Hematopoietic multipotent progenitor cell treated with erythropoietin and hydrocortisone succinate and interleukin-3 and kit ligand, for 15 days (in vitro differentiated cells): Measurements from ENCODE around the gene FAM210B.
"Not testable (repeated sequence)": the region's sequence is repeated elsewhere in the genome, so short reads cannot be mapped to it uniquely, and the experiment has no call there.

Experiments
- DNase-seq: peaks from one replicate; pipeline ENCODE4 v3.0.0-alpha.2; 2015; ENCODE audit warnings: low spot score

Gene FAM210B

GRCh38 chr20:56360908-56361205, 2.1 kb downstream of the FAM210B start:
- DNase-seq: peak; percentile 55

- peak; percentile 51 for DNase-seq
These were observed 3.1 kb downstream of the FAM210B start for GRCh38 chr20:56361900-56362299.

DNA sequence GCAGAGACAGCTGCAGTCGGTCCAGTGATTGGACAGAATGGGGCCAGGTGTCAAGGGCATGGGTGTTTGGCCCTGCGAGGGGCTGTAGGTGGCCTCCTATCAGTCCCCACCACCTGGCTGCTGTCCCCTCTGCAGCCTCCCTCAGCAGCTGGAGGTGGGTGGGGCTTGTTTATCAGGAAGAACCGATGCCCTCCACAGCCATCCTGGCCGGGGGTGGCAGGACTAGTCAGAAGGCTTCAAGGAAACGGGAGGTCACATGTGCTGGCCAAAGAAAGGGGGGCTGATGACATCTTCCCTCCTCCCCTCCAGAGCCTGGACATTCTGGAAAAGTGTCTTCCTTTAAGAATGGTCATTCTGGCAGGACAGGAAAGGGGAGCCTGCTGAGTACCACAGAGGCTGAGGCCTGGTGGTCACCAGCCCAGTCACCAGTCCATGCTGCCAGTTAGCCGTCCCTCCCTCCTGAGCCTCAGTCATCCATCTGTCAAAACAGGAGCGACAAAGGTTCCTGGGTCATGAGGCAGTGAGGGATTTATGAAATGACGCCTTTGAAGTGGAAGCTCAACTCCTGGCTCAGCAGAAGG, 4.1 kb downstream of the FAM210B start:
- peak; percentile 98 for DNase-seq

DNA sequence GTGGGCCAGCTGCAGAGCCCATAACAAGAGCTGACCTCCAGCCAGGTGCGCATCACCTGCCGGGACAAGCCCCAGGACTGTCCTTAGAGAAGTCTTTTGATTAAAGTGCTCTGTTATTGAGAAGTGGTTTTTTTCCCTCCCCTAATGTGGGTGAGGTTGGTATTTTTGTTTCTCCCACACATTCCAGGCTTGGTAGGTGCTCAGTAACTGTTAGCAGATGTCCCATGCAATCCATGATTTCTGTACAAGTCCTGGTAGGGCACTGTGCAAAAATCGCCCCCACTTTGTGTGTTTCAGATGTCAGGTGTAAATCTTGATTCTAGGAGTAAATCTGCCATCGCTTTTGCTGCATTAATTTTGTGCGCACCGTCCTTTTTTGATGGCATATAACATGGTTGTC, 4.7 kb downstream of the FAM210B start:
- no peak for DNase-seq

DNA sequence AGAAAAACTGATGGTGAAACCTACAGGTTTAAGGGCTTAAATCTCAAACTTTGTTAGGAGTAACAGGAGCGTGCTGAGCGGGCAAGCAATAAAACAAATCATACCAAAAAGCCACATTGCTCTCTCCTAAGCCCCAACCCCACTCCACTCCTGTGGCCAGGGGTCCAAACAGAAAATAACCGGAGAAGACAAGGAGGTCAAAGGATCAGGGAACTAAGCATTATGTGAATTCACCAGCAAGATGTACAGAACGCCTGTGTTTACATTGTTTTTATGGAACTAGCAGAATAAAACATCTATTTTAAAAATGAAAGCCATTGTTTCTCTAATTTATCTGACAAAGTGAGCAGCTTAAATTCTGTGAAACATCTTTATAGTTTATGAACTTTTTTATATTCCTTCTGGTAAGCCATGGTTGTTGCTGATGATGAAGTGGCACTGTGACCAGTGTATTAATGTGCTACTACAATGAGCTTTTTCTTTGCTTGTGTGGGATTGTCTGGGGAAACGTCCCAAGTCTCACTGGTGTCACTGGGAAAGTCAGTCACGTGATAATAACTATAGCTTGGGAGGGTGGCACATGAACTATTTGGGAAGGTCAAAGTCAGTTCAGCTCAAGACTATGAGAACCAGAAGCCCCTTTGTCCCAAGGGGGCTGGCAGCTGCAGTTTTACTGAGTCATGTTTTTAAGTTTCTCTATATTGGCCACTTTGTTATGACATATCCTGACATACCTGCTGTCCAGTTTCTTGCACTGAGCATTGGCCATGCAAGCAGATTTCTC, 9.8 kb downstream of the FAM210B start:
- DNase-seq: no peak

DNA sequence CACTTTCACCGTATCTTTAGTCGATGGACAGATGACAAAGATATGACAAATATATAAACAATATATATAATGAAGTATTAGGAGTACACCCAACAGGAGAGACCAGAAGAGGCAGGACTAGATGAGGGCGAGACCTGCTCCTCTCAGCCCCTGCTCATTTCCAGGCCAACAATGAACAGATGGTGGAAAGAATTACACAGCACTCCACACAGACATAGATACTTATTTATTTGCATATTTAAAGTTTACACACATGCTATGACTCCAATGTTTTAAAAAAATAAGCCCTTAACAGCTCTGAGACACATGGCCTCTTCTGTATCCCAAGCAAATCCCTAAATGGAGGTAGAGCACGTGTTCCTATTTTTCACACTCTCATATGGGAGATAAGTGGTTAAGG, 10.4 kb downstream of the FAM210B start:
- DNase-seq: no peak

DNA sequence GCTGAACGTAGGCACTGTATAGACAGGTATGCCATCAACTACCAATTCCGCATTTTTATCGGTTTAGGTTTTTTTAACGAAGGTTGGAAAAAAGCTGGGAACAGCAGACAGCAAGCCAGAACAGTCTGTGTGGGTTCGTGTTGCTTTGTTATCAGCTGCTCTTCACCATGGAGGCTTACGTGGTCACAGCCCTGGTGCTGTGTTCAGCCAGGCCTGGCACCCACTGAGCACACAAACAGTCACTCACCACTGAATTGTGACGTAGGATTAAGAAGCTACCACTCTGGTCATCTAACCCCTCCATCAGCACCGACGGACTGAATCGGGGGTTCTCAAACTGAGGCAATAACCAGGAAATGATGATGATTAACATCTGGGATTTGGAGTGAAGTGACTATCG, 13.2 kb downstream of the FAM210B start:
- no peak for DNase-seq

- no peak for DNase-seq
These were observed 14.1 kb downstream of the FAM210B start for GRCh38 chr20:56372850-56373249.

DNA sequence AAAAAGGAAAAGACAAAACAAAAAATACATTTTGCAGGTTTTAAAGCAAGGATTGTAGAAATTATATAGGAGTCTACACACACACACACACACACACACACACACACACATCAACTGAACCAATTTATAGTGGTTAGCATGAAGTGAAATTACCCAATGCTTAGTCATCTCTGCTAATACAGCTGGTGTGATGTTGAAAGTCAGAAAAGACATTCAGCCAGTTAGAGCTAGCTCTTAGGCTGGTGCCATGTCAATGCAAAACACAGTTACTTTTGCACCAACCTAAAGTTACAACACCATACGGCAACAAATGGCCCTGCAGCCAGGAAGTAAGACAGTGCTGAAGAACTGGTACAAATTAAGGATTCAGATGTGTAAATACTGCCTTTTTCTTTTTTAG, 15.2 kb downstream of the FAM210B start:
- DNase-seq: no peak

DNA sequence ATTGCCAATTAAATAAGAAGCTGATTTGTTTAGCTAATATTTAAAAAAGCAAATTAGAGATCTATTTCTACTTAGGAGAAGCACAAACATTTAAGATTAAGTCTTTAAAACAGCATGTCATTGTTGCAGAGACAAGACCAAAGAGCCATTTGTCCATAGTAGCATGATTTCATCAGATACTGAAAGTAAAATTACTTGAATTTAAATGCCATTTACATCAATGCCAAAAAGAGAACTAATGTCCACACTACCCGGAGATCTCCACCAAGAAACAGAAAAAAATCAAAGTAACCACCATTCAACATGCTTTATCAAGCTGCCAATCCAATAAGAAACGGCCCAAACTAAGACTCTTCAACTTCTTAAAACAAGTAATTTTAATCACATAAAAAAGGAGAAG, 17.6 kb downstream of the FAM210B start:
- no peak for DNase-seq

- no peak for DNase-seq
These were observed 19.6 kb downstream of the FAM210B start for GRCh38 chr20:56378386-56378785.

GRCh38 chr20:56380375-56380774, 21.6 kb downstream of the FAM210B start:
- no peak for DNase-seq

GRCh38 chr20:56381501-56381900, 22.7 kb downstream of the FAM210B start:
- no peak for DNase-seq

- DNase-seq: no peak
These were observed 23.9 kb downstream of the FAM210B start for GRCh38 chr20:56382696-56383095.

DNA sequence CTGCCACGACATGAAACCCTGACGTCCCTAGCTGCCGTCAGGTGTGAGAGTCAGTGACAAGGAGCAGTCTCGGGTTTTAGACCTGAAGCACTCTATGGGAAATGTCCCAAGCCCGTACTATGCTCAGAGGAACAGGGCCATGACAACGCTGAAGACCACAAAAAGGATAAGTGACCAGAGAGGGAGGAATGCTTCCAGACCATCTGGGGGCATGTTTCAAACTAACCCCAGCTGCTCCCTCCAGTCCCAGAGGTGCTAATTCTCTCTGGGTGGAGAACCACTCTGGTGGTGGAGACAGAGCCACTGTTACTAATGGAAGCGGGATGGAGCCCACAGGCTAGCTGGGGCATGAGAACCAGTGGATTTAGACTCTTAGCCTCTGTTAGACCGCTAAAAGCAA, 24.6 kb downstream of the FAM210B start:
- no peak for DNase-seq

- no peak for DNase-seq
These were observed 26.4 kb downstream of the FAM210B start for GRCh38 chr20:56385130-56385529.

GRCh38 chr20:56386219-56386618, 27.4 kb downstream of the FAM210B start:
- no peak for DNase-seq

DNA sequence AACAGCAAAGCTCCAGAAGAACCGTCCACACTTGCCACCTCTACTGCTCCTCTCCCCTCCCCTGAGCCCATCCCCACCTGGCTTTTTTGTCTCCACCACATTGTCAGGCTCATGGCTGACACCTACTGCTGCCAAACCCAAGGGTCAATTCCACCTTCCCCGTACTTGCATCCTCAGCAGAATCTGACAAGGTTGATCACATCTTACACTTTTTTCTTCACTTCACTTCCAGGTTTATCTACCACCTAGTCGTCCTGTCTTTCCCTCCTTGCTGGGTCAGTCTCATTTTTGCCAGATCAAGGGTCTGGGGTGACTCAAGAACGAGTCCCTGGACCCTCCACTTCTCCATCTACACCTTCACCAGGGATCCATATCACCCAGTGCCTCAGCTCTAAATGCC, 30.1 kb downstream of the FAM210B start:
- no peak for DNase-seq

- no peak for DNase-seq
These were observed 31.0 kb downstream of the FAM210B start for GRCh38 chr20:56389807-56390206.

- DNase-seq: not testable (repeated sequence)
These were observed 31.6 kb downstream of the FAM210B start for GRCh38 chr20:56390396-56390795.

- DNase-seq: no peak
These were observed 32.3 kb downstream of the FAM210B start for GRCh38 chr20:56391037-56391436.

DNA sequence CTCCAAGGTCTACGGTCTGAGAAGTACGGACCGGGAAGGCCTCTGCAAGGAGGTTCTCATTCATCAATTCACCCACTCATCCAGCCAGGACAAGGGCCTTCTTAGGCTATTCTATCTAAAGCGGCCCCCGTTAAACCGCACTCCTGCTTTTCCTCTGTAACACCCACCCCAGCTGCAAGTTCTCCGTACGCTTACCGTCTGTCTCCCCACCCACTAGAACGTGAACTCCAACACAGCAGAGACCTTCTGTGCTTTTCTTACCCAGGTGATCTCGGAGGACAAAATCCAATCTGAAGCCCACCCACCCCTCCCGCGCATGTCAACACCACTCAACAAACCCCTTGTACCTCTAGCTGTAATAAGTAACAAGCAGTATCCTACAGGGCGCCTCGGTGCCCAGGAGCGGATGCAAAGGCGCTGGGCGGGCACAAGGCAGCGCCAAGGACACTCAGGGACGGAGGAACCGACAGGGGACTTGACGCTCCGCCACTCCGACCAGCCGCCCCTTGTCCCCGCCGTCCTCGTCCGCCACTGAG, 32.9 kb downstream of the FAM210B start:
- no peak for DNase-seq

GRCh38 chr20:56392132-56392880, 33.5 kb downstream of the FAM210B start, which contains the start of the genes AURKA and CSTF1:
Gene AURKA, minus strand, starts transcription at chr20:56392215. Its CDS starts 4,018 bp downstream, at chr20:56388197.
Gene CSTF1, plus strand, starts transcription at chr20:56392645. Its CDS starts 2,908 bp downstream, at chr20:56395553.
- DNase-seq: peak; percentile 100
